SU-DHL-6 (cell line): ENCODE results near the gene SNX27.

Source experiments
- H2AFZ ChIP-seq: fragments of 200-600 bp; sonication (generic); 2 replicates; pipeline ENCODE4 v1.6.1; 2014; ENCODE audit warnings: low read depth, mild to moderate bottlenecking, moderate library complexity, mixed read lengths, antibody characterized with exemption, low read length; ENCODE audit not compliant: severe bottlenecking
- H3F3A ChIP-seq: fragments of 200-600 bp; shearing (Covaris generic); 2 replicates; pipeline ENCODE4 v1.6.0; 2016; ENCODE audit warnings: antibody characterized with exemption, mild to moderate bottlenecking; ENCODE audit not compliant: insufficient read depth
- H3K27ac ChIP-seq: fragments of 200-600 bp; sonication (generic); 2 replicates; pipeline ENCODE4 v1.5.1; 2016; ENCODE audit warnings: low read depth, mild to moderate bottlenecking, low read length, moderate library complexity, mixed read lengths
- H3K27me3 ChIP-seq: fragments of 200-600 bp; sonication (generic), shearing (Covaris generic); 2 replicates; pipeline ENCODE4 v1.6.0; 2014; ENCODE audit warnings: mild to moderate bottlenecking, low read length
- H3K36me3 ChIP-seq: fragments of 200-600 bp; sonication (generic); 2 replicates; pipeline ENCODE4 v1.6.1; 2014; ENCODE audit warnings: mild to moderate bottlenecking, low read length, mixed read lengths
- H3K4me2 ChIP-seq: fragments of 300-600, 200-600 bp; shearing (Covaris generic), sonication (generic); 2 replicates; pipeline ENCODE4 v1.6.0; 2014; ENCODE audit warnings: low read length, low read depth, mild to moderate bottlenecking; ENCODE audit not compliant: poor library complexity, severe bottlenecking
- H3K4me3 ChIP-seq: fragments of 200-600 bp; sonication (generic); 2 replicates; pipeline ENCODE4 v1.5.1; 2014; ENCODE audit warnings: antibody characterized with exemption, low read length, mild to moderate bottlenecking, mixed read lengths; ENCODE audit not compliant: insufficient read depth, poor library complexity, severe bottlenecking
- H3K79me2 ChIP-seq: fragments of 200-600 bp; sonication (generic); 2 replicates; pipeline ENCODE4 v1.6.1; 2014; ENCODE audit warnings: mild to moderate bottlenecking, low read length, moderate library complexity; ENCODE audit not compliant: insufficient read depth
- H3K9ac ChIP-seq: fragments of 200-600 bp; sonication (generic); 2 replicates; pipeline ENCODE4 v1.7.0; 2014; ENCODE audit warnings: mild to moderate bottlenecking, low read length
- H3K9me2 ChIP-seq: fragments of 200-600 bp; sonication (generic); replicated peaks from 2 replicates; pipeline ENCODE4 v1.6.1; 2014; ENCODE audit warnings: low read length; ENCODE audit not compliant: insufficient read depth
- H3K9me3 ChIP-seq: fragments of 200-600 bp; sonication (generic); 2 replicates; pipeline ENCODE4 v1.6.1; 2014; ENCODE audit warnings: low read length, mixed read lengths; ENCODE audit not compliant: insufficient read depth
- H4K20me1 ChIP-seq: fragments of 200-600 bp; sonication (generic); 2 replicates; pipeline ENCODE4 v1.6.1; 2014; ENCODE audit warnings: low read depth, mild to moderate bottlenecking, antibody characterized with exemption, low read length, moderate library complexity, mixed read lengths
- EZH2phosphoT487 ChIP-seq: fragments of 200-600 bp; sonication (generic), shearing (Covaris generic); conservative IDR thresholded peaks from 2 replicates; pipeline ENCODE4 v1.6.1; 2018; ENCODE audit warnings: mild to moderate bottlenecking, antibody characterized with exemption, low read length, moderate library complexity, mixed read lengths
- TF ChIP-seq, protein P1 (sequence below): fragments of 200-600 bp; sonication (generic); IDR thresholded peaks from one replicate; pipeline ENCODE4 v1.5.1; 2017; ENCODE audit warnings: antibody characterized with exemption, mild to moderate bottlenecking, low read length, moderate library complexity; ENCODE audit not compliant: insufficient read depth, poor library complexity, severe bottlenecking

Gene SNX27

DNA sequence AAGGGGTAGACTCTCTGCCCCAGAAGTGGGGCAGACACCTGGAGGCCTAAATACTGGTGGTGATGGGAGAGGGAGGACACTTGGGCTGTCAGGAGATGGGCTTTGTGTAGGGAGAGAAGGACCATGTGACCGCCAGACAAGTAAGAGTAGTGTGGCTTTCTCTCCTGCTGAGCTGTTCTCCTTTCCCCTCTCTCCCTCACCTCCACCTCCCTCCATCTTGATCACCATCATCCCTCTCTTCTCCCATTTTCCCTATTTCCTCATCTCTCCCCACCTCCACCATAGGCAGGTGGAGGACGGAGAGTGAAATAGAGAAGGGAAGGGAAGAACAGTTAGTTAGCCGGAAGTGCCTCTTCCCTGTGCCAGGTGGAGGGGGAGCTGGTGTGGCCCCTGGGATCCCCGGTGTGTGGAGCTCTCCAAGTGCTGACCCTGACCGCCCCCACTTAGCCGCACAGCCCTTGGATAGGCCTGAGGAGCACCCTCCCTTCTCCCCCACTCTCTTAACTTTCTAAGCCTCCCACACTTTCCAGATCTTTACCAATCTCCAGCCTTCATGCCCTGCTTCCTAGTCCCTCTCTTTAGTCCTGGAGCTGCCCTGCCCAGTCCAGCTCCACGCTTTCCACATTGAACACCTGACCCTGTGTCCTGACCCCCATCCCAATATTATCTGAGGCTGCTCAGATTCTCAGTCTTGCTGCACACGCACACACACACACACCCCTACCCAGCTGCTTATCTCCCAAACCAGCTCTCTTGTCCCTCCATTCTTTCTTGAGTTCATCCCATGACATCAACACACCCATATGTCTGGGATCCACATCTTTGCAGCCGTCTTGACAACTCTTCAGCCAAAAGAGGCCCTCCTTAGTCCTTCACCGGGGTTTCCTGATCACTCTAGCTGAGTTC lies 103.2 kb downstream of the SNX27 start:
- Histone ChIP-seq H3K79me2 (no peaks in the 10 kb centered on the region), H3F3A (no peaks in the 10 kb centered on the region), H4K20me1 (no peaks in the 10 kb centered on the region), H3K9ac (no peak overlapping the region), H3K4me2 (no peak overlapping the region), H3K9me3 (no peaks in the 10 kb centered on the region), H3K9me2 (no peaks in the 10 kb centered on the region), H3K36me3 (no peaks in the 10 kb centered on the region), H3K27me3 (no peaks in the 10 kb centered on the region), H3K4me3 (no peak overlapping the region), H3K27ac (no peak overlapping the region), H2AFZ (no peak overlapping the region)
- no peak for TF ChIP-seq EZH2phosphoT487
- TF ChIP-seq, protein P1, sequence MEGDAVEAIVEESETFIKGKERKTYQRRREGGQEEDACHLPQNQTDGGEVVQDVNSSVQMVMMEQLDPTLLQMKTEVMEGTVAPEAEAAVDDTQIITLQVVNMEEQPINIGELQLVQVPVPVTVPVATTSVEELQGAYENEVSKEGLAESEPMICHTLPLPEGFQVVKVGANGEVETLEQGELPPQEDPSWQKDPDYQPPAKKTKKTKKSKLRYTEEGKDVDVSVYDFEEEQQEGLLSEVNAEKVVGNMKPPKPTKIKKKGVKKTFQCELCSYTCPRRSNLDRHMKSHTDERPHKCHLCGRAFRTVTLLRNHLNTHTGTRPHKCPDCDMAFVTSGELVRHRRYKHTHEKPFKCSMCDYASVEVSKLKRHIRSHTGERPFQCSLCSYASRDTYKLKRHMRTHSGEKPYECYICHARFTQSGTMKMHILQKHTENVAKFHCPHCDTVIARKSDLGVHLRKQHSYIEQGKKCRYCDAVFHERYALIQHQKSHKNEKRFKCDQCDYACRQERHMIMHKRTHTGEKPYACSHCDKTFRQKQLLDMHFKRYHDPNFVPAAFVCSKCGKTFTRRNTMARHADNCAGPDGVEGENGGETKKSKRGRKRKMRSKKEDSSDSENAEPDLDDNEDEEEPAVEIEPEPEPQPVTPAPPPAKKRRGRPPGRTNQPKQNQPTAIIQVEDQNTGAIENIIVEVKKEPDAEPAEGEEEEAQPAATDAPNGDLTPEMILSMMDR: no peak

DNA sequence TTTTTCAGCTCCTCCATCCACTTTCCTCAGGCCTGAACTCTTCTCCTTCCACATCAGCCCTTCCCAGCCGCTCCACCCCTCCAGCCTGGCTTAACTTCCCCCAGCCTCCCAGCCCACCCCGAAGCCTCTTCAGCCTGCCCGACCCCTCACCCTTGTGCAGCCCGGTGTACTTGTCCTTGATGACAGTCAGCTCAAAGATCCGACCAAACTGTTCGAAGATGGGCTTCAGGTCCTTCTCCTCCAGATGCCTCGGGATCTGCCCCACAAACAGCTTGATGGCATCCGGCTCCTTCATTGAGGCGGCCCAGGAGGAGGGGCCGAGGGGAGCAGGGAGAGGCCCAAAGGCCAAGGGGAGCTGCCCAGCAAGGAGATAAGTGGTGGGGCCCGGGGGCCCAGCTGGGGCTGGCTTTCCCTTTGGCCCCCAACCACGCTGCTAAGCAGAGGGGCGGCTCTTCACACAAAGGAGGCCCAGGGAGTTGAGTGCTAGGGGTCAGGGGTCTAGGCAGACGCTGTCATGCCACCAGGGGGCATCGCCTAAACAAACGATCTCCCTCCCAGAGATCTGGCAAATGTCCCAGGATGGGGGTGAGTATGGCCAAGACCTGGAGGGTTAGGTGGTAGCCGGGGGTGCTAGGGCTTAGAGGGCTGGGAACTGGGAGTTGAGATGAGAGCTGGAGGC lies 104.0 kb downstream of the SNX27 start:
- H2AFZ ChIP-seq: no peak overlapping the region
- H3K27me3 ChIP-seq: no peaks in the 10 kb centered on the region
- TF ChIP-seq, protein P1: no peak
- no peak for TF ChIP-seq EZH2phosphoT487
- no peaks in the 10 kb centered on the region for H3K9me3 ChIP-seq
- H3K36me3 ChIP-seq: no peaks in the 10 kb centered on the region
- H4K20me1 ChIP-seq: no peaks in the 10 kb centered on the region
- H3F3A ChIP-seq: no peaks in the 10 kb centered on the region
- H3K4me3 ChIP-seq: no peak overlapping the region
- no peak overlapping the region for H3K9ac ChIP-seq
- H3K27ac ChIP-seq: no peak overlapping the region
- H3K79me2 ChIP-seq: no peaks in the 10 kb centered on the region
- H3K4me2 ChIP-seq: no peak overlapping the region
- H3K9me2 ChIP-seq: no peaks in the 10 kb centered on the region

DNA sequence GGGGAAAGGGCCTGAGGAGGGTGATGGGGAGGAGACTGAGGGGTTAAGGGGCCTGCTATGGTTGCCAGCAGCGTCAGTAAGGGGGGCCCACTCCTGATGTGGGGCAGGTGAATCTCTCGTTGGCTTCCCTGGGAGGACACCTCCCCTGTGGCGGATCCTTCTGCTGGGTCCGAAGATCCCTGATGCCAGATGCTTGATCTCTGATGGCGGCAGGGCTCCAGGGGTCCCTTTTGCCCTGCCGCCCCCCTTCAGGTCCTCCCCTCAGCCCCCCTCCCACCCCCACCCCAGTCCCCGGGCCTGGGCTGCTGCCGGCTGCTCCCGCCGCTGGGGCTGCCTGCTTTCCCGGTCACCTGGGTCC lies 104.5 kb downstream of the SNX27 start:
- TF ChIP-seq EZH2phosphoT487: no peak
- TF ChIP-seq, protein P1: no peak
- no peaks in the 10 kb centered on the region for H3K79me2 ChIP-seq
- no peaks in the 10 kb centered on the region for H4K20me1 ChIP-seq
- H3K36me3 ChIP-seq: no peaks in the 10 kb centered on the region
- H3K27me3 ChIP-seq: no peaks in the 10 kb centered on the region
- H3K9me2 ChIP-seq: no peaks in the 10 kb centered on the region
- no peak overlapping the region for H3K4me2 ChIP-seq
- H3K9me3 ChIP-seq: no peaks in the 10 kb centered on the region
- H3K4me3 ChIP-seq: no peak overlapping the region
- H3F3A ChIP-seq: no peaks in the 10 kb centered on the region
- H3K27ac ChIP-seq: no peak overlapping the region
- H3K9ac ChIP-seq: no peak overlapping the region
- H2AFZ ChIP-seq: no peak overlapping the region
